Astrocyte (in vitro differentiated cells and primary cell): Measurements from ENCODE around the gene EFEMP1. TPM values are rescaled to one million over a fixed set of nuclear protein-coding genes. Genes with fewer than 3 reads are reported as not detected.

Source experiments
- DNase-seq: peaks from one replicate; pipeline ENCODE4 v3.0.0-alpha.2; 2010; ENCODE audit warnings: low read depth
- FAIRE-seq: peaks from 2 replicates; lab custom pipeline; 2011; peaks lifted over from hg19 to GRCh38; lab: Jason Lieb, UNC
- H2AFZ ChIP-seq: 2 replicates; pipeline ENCODE4 v1.6.0; 2012; ENCODE audit warnings: low read depth, low read length, inconsistent platforms
- H3K27ac ChIP-seq: 2 replicates; pipeline ENCODE4 v1.5.1; 2011; ENCODE audit warnings: low read depth, low read length, inconsistent platforms
- H3K27me3 ChIP-seq: 2 replicates; pipeline ENCODE4 v1.6.0; 2011; ENCODE audit warnings: low read length, inconsistent platforms; ENCODE audit not compliant: insufficient read depth
- H3K36me3 ChIP-seq: 2 replicates; pipeline ENCODE4 v1.5.1; 2011; ENCODE audit warnings: low read length, inconsistent platforms; ENCODE audit not compliant: insufficient read depth
- H3K4me1 ChIP-seq: 2 replicates; pipeline ENCODE4 v1.5.1; 2011; ENCODE audit warnings: low read length, inconsistent platforms; ENCODE audit not compliant: insufficient read depth
- H3K4me2 ChIP-seq: 2 replicates; pipeline ENCODE4 v1.6.0; 2012; ENCODE audit warnings: low read length, inconsistent platforms
- H3K4me3 ChIP-seq: 2 replicates; pipeline ENCODE4 v1.5.1; 2011; ENCODE audit warnings: low read depth, mild to moderate bottlenecking, low read length, inconsistent platforms; ENCODE audit not compliant: insufficient read depth
- H3K79me2 ChIP-seq: 2 replicates; pipeline ENCODE4 v1.6.0; 2012; ENCODE audit warnings: mild to moderate bottlenecking, low read length, inconsistent platforms; ENCODE audit not compliant: insufficient read depth
- H3K9ac ChIP-seq: 2 replicates; pipeline ENCODE4 v1.6.0; 2012; ENCODE audit warnings: mild to moderate bottlenecking, low read length, inconsistent platforms
- H3K9me3 ChIP-seq: 2 replicates; pipeline ENCODE4 v1.5.1; 2012; ENCODE audit warnings: low read depth, mild to moderate bottlenecking, low read length, inconsistent platforms; ENCODE audit not compliant: insufficient read depth
- H4K20me1 ChIP-seq: 2 replicates; pipeline ENCODE4 v1.6.0; 2012; ENCODE audit warnings: low read length, inconsistent platforms; ENCODE audit not compliant: insufficient read depth
- H3K27ac Mint-ChIP-seq: one replicate; pipeline ENCODE4 v1.8.0; 2021; ENCODE audit warnings: mild to moderate bottlenecking, mixed read lengths; ENCODE audit not compliant: unreplicated experiment
- H3K27me3 Mint-ChIP-seq: one replicate; pipeline ENCODE4 v1.8.0; 2021; ENCODE audit warnings: low read depth, mixed read lengths; ENCODE audit not compliant: unreplicated experiment
- H3K36me3 Mint-ChIP-seq: one replicate; pipeline ENCODE4 v1.8.0; 2021; ENCODE audit warnings: low read depth, mixed read lengths; ENCODE audit not compliant: unreplicated experiment
- H3K4me1 Mint-ChIP-seq: one replicate; pipeline ENCODE4 v1.8.0; 2021; ENCODE audit warnings: low read depth, mixed read lengths; ENCODE audit not compliant: unreplicated experiment
- H3K4me3 Mint-ChIP-seq: one replicate; pipeline ENCODE4 v1.8.0; 2021; ENCODE audit warnings: mild to moderate bottlenecking, moderate library complexity, mixed read lengths; ENCODE audit not compliant: unreplicated experiment
- H3K9me3 Mint-ChIP-seq: one replicate; pipeline ENCODE4 v1.8.0; 2021; ENCODE audit warnings: mild to moderate bottlenecking, mixed read lengths; ENCODE audit not compliant: unreplicated experiment
- EZH2 ChIP-seq: IDR thresholded peaks from 2 replicates; pipeline ENCODE4 v1.6.1; 2012; ENCODE audit warnings: mild to moderate bottlenecking, low read length, inconsistent platforms; ENCODE audit not compliant: insufficient read depth
- total RNA-seq: library from RNA; stranded (reverse); gene quantifications from 2 replicates; pipeline ENCODE4 v1.2.1, GENCODE V29; 2021
- TF ChIP-seq, protein P1 (sequence below): IDR thresholded peaks from 2 replicates; pipeline ENCODE4 v1.5.1; 2011; ENCODE audit warnings: low read depth, mild to moderate bottlenecking, inconsistent platforms, low read length, moderate library complexity; ENCODE audit not compliant: insufficient read depth

EFEMP1 gene
- total RNA-seq, 1 donor from 2014 or later, result 155 TPM

DNA sequence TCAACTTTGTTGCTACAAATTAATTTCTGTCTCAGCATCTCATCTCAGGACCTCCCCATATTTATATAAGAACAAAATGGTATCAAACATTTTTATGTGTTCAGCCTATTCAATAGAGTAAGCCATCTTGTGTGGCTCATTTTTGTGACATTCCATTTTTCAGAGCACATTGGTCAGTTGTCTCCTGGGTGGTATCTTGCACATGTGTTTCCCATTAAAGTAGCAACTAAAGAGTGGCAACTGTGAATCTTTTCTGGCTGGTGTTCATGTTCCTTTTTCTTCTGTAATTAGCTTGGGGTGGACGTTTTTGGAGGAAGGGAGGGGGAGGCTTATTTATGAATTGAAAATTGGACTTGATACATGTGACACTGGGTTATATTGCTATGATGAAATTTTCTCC, 45.4 kb upstream of the EFEMP1 start:
- H3K4me1 Mint-ChIP-seq, result peaks cover 6% of the 10 kb centered on the region

DNA sequence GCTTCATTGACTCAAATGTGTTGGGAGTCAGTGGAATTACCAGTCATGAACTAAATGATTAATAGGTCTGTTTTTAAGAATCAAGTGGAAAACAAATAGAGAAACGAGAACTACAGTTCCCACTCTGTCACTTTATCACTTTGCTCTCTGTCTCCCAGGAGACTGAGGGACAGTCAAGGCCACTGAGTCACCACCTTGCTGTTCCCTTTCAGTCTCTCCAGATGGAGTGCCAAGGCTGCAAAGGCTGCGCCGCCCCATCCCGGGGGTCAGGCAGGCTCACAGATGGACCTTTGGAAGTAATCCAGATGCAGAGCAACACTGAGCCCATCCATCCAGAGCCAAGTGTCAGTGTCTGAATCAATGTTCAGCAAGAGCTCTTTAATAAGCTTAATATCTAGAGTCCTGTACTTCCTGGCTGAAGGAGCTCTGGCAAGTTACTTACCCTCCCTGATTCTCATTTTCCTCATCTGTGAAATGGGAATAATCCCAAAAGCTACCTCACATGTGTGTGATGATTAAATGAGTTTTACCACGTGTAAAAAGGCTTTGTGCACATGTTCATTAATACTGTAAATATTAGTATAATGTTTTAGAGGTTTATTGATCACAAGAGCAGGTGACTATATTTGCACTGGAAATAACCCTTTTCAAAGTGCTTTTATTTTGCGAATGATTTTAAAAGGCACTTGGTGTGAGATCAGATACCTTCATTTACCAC, 43.0 kb upstream of the EFEMP1 start:
- H3K4me3 ChIP-seq, result no peak overlapping the region
- peak overlapping the region; percentile 20 for H3K9ac ChIP-seq
- FAIRE-seq, result no peak
- H3K9me3 ChIP-seq, result no peaks in the 10 kb centered on the region
- H3K4me2 ChIP-seq, result peak overlapping the region; percentile 43
- H3K36me3 ChIP-seq, result no peaks in the 10 kb centered on the region
- H3K27me3 Mint-ChIP-seq, result peaks cover 8% of the 10 kb centered on the region
- peak overlapping the region; percentile 3 for H3K27ac ChIP-seq
- H3K9me3 Mint-ChIP-seq, result peaks cover 1% of the 10 kb centered on the region
- H3K27me3 ChIP-seq, result no peaks in the 10 kb centered on the region
- H4K20me1 ChIP-seq, result no peaks in the 10 kb centered on the region
- peak; percentile 52 for DNase-seq
- no peaks in the 10 kb centered on the region for H3K4me1 ChIP-seq
- H3K4me3 Mint-ChIP-seq, result no peak overlapping the region
- TF ChIP-seq, protein P1, sequence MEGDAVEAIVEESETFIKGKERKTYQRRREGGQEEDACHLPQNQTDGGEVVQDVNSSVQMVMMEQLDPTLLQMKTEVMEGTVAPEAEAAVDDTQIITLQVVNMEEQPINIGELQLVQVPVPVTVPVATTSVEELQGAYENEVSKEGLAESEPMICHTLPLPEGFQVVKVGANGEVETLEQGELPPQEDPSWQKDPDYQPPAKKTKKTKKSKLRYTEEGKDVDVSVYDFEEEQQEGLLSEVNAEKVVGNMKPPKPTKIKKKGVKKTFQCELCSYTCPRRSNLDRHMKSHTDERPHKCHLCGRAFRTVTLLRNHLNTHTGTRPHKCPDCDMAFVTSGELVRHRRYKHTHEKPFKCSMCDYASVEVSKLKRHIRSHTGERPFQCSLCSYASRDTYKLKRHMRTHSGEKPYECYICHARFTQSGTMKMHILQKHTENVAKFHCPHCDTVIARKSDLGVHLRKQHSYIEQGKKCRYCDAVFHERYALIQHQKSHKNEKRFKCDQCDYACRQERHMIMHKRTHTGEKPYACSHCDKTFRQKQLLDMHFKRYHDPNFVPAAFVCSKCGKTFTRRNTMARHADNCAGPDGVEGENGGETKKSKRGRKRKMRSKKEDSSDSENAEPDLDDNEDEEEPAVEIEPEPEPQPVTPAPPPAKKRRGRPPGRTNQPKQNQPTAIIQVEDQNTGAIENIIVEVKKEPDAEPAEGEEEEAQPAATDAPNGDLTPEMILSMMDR, result no peak
- no peak for TF ChIP-seq EZH2
- H3K4me1 Mint-ChIP-seq, result peaks cover 7% of the 10 kb centered on the region
- H3K27ac Mint-ChIP-seq, result no peak overlapping the region
- peaks cover 1% of the 10 kb centered on the region for H3K36me3 Mint-ChIP-seq
- H2AFZ ChIP-seq, result peak overlapping the region; percentile 60
- H3K79me2 ChIP-seq, result no peaks in the 10 kb centered on the region

More for the DNA sequence above, 45.4 kb upstream of the EFEMP1 start:
- no peak overlapping the region for H3K4me2 ChIP-seq
- no peak overlapping the region for H3K27ac Mint-ChIP-seq
- no peaks in the 10 kb centered on the region for H3K4me1 ChIP-seq
- H3K36me3 ChIP-seq, result no peaks in the 10 kb centered on the region
- FAIRE-seq (no peak), DNase-seq (no peak)
- no peaks in the 10 kb centered on the region for H3K9me3 ChIP-seq
- H3K27me3 Mint-ChIP-seq, result peaks cover 14% of the 10 kb centered on the region
- no peak overlapping the region for H2AFZ ChIP-seq
- no peaks in the 10 kb centered on the region for H3K27me3 ChIP-seq
- H3K36me3 Mint-ChIP-seq, result peaks cover 1% of the 10 kb centered on the region
- H3K79me2 ChIP-seq, result no peaks in the 10 kb centered on the region
- H3K4me3 Mint-ChIP-seq, result no peak overlapping the region
- peaks cover 1% of the 10 kb centered on the region for H3K9me3 Mint-ChIP-seq
- H3K27ac ChIP-seq, result no peak overlapping the region
- H3K4me3 ChIP-seq, result no peak overlapping the region
- H3K9ac ChIP-seq, result no peak overlapping the region
- no peaks in the 10 kb centered on the region for H4K20me1 ChIP-seq
- TF ChIP-seq, protein P1, result no peak
- no peak for TF ChIP-seq EZH2

DNA sequence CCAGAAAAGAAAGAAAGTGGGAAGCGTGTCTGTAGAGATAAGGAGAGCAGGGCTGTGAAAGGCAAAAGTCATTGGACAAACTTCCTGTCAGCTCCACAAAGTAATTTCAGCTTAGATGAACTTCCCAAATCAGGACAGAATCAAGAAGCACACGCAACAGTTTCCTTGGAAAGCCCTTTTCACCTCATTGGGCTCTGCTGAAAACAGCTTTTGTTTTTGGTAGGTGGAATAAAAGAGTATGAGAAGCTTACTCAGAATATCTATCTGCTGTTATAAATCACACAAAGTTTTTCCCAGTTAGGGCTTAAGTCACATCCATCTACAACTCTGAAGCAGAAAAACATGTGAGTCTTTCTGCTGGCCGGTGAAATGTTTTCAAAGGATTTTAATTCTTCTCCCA, 42.4 kb upstream of the EFEMP1 start:
- FAIRE-seq, result peak; percentile 67
- no peaks in the 10 kb centered on the region for H3K27me3 ChIP-seq
- H3K36me3 ChIP-seq, result no peaks in the 10 kb centered on the region
- H3K27ac ChIP-seq, result peak overlapping the region; percentile 3
- Mint-ChIP-seq H3K4me1 (peaks cover 11% of the 10 kb centered on the region), H3K27ac (no peak overlapping the region), H3K36me3 (peaks cover 1% of the 10 kb centered on the region), H3K9me3 (peaks cover 1% of the 10 kb centered on the region), H3K27me3 (peaks cover 5% of the 10 kb centered on the region), H3K4me3 (no peak overlapping the region)
- peak overlapping the region; percentile 20 for H3K9ac ChIP-seq
- no peak overlapping the region for H3K4me3 ChIP-seq
- H2AFZ ChIP-seq, result peak overlapping the region; percentile 60
- peak; percentile 61 for DNase-seq
- H3K4me1 ChIP-seq, result no peaks in the 10 kb centered on the region
- H3K79me2 ChIP-seq, result no peaks in the 10 kb centered on the region
- no peaks in the 10 kb centered on the region for H4K20me1 ChIP-seq
- TF ChIP-seq, protein P1, result no peak
- no peak for TF ChIP-seq EZH2
- no peaks in the 10 kb centered on the region for H3K9me3 ChIP-seq
- H3K4me2 ChIP-seq, result peak overlapping the region; percentile 43
